OCI-LY1 (cell line): ENCODE results near the gene AFF4.

ENCODE experiments used
- EZH2 ChIP-seq: fragments of 200-600 bp; sonication (generic), shearing (Covaris generic); IDR thresholded peaks from 2 replicates; pipeline ENCODE4 v1.8.0; 2017; ENCODE audit warnings: borderline replicate concordance, mixed run types, mild to moderate bottlenecking, antibody characterized with exemption, low read length, moderate library complexity, mixed read lengths
- TF ChIP-seq, protein P1 (sequence below): fragments of 200-600 bp; sonication (generic), shearing (Covaris generic); IDR thresholded peaks from 2 replicates; pipeline ENCODE4 v1.5.1; 2017; ENCODE audit warnings: mild to moderate bottlenecking, antibody characterized with exemption, low read length, moderate library complexity, mixed read lengths

DNA sequence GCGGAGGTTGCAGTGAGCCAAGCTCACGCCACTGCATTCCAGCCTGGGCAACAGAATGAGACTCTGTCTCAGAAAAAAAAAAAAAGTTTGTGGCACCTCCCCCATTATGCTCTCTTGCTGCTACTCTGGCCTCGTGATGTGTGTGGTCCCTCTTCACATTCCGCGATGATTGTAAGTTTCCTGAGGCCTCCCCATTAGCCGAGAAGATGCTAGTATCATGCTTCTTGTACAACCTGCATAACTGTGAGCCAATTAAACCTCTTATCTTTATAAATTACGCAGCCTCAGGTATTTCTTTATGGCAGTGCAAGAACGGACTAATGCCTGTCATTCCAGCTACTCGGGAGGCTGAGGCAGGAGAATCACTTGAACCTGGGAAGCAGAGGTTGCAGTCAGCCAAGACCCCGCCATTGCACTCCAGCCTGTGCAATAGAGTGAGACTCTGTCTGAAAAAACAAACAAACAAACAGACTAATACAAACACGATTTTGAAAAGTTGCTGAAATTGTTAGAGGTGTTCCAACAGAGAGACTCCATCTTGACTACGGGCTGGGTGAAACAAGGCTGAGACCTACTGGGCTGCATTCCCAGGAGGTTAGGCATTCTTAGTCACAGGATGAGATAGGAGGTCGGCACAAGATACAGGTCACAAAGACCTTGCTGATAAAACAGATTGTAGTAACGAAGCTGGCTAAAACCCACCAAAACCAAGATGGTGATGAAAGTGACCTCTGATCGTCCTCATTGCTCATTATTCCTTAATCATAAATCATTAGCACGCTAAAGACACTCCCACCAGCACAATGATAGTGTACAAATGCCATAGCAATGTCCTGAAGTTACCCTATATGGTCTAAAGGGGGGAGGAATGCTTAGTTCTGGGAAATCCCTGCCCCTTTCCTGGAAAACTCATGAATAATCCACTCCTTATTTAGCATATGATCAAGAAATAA lies 8.3 kb upstream of the AFF4 start:
- TF ChIP-seq, protein P1, sequence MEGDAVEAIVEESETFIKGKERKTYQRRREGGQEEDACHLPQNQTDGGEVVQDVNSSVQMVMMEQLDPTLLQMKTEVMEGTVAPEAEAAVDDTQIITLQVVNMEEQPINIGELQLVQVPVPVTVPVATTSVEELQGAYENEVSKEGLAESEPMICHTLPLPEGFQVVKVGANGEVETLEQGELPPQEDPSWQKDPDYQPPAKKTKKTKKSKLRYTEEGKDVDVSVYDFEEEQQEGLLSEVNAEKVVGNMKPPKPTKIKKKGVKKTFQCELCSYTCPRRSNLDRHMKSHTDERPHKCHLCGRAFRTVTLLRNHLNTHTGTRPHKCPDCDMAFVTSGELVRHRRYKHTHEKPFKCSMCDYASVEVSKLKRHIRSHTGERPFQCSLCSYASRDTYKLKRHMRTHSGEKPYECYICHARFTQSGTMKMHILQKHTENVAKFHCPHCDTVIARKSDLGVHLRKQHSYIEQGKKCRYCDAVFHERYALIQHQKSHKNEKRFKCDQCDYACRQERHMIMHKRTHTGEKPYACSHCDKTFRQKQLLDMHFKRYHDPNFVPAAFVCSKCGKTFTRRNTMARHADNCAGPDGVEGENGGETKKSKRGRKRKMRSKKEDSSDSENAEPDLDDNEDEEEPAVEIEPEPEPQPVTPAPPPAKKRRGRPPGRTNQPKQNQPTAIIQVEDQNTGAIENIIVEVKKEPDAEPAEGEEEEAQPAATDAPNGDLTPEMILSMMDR = no peak
- TF ChIP-seq EZH2 = no peak
